Measurements from ENCODE around the gene SAMD7.

The SAMD7 gene

DNA sequence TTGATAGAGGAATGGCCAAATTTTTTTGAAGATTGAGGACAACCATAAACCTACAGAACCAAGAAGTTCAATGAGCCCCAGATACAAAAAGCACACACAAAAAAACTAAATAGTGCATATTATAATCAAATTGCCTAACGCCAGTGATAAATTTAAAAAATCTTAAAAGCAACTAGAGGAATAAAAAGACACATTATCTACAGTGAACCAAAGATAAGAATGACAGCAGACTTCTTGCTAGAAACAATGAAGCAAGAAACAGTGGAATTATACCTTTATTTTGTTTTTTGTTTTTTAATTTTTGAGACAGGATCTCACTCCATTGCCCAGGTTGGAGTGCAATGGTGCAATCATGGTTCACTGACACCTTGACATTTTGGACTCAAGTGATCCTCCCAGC is 9.9 kb upstream of the SAMD7 start:
- no peak for TF ChIP-seq CTCF (IDR thresholded peaks at IDR 0.05; ENCODE audit: borderline replicate concordance, control extremely low read depth, extremely low read depth, insufficient read depth, missing control alignments)
- in situ Hi-C loops (cut with MboI; ENCODE audit: low sequenced_read_pairs, unreplicated experiment): no loop called here
- no peak for DNase-seq (ENCODE audit: low spot score)

GRCh38 chr3:169905404-169905803 is 6.0 kb upstream of the SAMD7 start:
- DNase-seq (ENCODE audit: low spot score): no peak
- in situ Hi-C loops (cut with MboI; ENCODE audit: low sequenced_read_pairs, unreplicated experiment): no loop called here
- no peak for TF ChIP-seq CTCF (IDR thresholded peaks at IDR 0.05; ENCODE audit: borderline replicate concordance, control extremely low read depth, extremely low read depth, insufficient read depth, missing control alignments)

DNA sequence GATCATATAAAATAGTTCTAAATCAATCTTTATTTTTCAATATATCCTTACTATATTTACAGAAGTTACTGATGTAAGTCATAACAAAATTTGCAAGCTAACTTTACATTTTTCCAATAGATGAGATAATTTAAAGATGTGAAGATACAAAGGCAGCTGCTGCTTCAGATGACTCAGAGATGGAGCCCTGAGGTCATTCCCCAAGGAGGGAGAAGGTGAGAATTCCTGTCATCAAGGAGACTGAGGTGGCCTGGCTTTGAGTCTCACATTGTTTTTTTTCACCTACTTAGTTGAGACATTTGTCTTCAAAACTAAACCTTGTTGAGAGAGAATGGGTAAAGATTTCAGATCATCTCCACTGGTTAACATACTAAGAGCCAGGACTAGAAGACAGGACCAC is 3.9 kb upstream of the SAMD7 start:
- DNase-seq (ENCODE audit: low spot score): no peak
- TF ChIP-seq CTCF (IDR thresholded peaks at IDR 0.05; ENCODE audit: borderline replicate concordance, control extremely low read depth, extremely low read depth, insufficient read depth, missing control alignments): no peak

GRCh38 chr3:169907944-169908343 is 3.4 kb upstream of the SAMD7 start:
- no peak for DNase-seq (ENCODE audit: low spot score)
- no peak for TF ChIP-seq CTCF (IDR thresholded peaks at IDR 0.05; ENCODE audit: borderline replicate concordance, control extremely low read depth, extremely low read depth, insufficient read depth, missing control alignments)
- in situ Hi-C loops (cut with MboI; ENCODE audit: low sequenced_read_pairs, unreplicated experiment): no loop called here

More for the DNA sequence above, 3.9 kb upstream of the SAMD7 start:
- in situ Hi-C loops (cut with MboI; ENCODE audit: low sequenced_read_pairs, unreplicated experiment): no loop called here

GRCh38 chr3:169913323-169913722 is 2.0 kb downstream of the SAMD7 start:
- in situ Hi-C loops (cut with MboI; ENCODE audit: low sequenced_read_pairs, unreplicated experiment): no loop called here
- TF ChIP-seq CTCF (IDR thresholded peaks at IDR 0.05; ENCODE audit: borderline replicate concordance, control extremely low read depth, extremely low read depth, insufficient read depth, missing control alignments): no peak
- DNase-seq (ENCODE audit: low spot score): no peak

DNA sequence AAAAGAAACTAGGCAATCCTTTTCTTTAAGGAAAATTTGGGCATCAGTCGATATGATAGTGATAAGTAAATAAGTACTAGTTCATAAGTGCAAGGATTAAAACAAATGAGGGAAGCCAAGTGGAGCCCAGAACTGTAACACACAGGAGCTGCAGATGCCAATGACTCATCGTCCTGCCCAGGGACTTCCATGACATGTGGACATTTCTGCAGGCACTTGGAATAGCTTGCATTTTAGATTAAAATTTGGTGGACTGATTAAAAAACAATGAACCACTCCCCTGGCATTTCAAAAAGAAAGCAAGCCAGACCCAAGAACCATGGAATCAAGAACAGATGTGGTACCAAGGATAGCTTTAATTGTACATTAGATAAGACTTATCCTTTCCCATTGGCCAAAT is 2.9 kb downstream of the SAMD7 start:
- no peak for TF ChIP-seq CTCF (IDR thresholded peaks at IDR 0.05; ENCODE audit: borderline replicate concordance, control extremely low read depth, extremely low read depth, insufficient read depth, missing control alignments)
- DNase-seq (ENCODE audit: low spot score): no peak
- in situ Hi-C loops (cut with MboI; ENCODE audit: low sequenced_read_pairs, unreplicated experiment): no loop called here

GRCh38 chr3:169923189-169923588 is 11.8 kb downstream of the SAMD7 start:
- TF ChIP-seq CTCF (IDR thresholded peaks at IDR 0.05; ENCODE audit: borderline replicate concordance, control extremely low read depth, extremely low read depth, insufficient read depth, missing control alignments): no peak
- in situ Hi-C loops (cut with MboI; ENCODE audit: low sequenced_read_pairs, unreplicated experiment): no loop called here
- DNase-seq (ENCODE audit: low spot score): no peak
